Sigmoid colon (tissue), 4 donors: ENCODE data around the gene ROBO4.

Source experiments
- EP300 ChIP-seq, 4 donors: sonication (generic); formaldehyde crosslinking; IDR thresholded peaks; one replicate each; pipeline ENCODE4 v1.6.1; 2017; ENCODE audit warnings: antibody characterized with exemption in 4 of 4
- POLR2A ChIP-seq, 2 donors: fragments of 450-650 bp; IDR thresholded peaks; one replicate each; pipeline ENCODE4 v1.6.1; 2016; ENCODE audit warnings: antibody characterized with exemption in 2 of 2, mild to moderate bottlenecking in 2 of 2, moderate library complexity in 2 of 2
- TF ChIP-seq, protein P1 (sequence below), 4 experiments: fragments of 450-650 bp in 3 of 4; fragments of 200-600 bp in 1 of 4; IDR thresholded peaks; one replicate each; pipeline ENCODE4 v1.5.1; 2016 to 2019; ENCODE audit warnings: antibody characterized with exemption in 4 of 4, mild to moderate bottlenecking in 3 of 4, moderate library complexity in 2 of 4

DNA sequence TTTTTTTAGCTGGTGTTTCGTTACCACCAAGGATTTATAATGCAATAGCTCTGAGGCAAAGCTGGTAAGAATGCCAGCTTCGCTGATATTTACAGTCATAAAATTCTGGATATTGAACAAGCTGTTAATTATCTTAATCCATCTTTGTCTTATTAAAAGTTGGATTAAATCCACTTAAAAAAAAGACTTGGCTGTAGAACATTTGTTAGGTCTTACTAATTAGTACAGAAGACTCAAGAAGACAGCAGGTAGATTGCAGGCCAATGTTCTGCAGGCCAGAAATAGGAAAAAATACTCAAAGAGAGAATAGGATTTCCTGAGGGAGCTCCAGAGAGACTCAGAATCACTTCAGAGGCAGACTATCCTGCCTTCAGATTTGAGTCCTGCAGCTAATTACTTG, 7.5 kb downstream of the ROBO4 start:
- TF ChIP-seq, protein P1, sequence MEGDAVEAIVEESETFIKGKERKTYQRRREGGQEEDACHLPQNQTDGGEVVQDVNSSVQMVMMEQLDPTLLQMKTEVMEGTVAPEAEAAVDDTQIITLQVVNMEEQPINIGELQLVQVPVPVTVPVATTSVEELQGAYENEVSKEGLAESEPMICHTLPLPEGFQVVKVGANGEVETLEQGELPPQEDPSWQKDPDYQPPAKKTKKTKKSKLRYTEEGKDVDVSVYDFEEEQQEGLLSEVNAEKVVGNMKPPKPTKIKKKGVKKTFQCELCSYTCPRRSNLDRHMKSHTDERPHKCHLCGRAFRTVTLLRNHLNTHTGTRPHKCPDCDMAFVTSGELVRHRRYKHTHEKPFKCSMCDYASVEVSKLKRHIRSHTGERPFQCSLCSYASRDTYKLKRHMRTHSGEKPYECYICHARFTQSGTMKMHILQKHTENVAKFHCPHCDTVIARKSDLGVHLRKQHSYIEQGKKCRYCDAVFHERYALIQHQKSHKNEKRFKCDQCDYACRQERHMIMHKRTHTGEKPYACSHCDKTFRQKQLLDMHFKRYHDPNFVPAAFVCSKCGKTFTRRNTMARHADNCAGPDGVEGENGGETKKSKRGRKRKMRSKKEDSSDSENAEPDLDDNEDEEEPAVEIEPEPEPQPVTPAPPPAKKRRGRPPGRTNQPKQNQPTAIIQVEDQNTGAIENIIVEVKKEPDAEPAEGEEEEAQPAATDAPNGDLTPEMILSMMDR (IDR thresholded peaks at IDR 0.05): no peak
- TF ChIP-seq POLR2A (IDR thresholded peaks at IDR 0.05): no peak
- TF ChIP-seq EP300 (IDR thresholded peaks at IDR 0.05): no peak
